ENCODE measurements around the gene G6PD. TPM values are rescaled to one million over a fixed set of nuclear protein-coding genes. Genes with fewer than 3 reads are reported as not detected.
A peak's percentile ranks its signal among the peaks of the same experiment; 100 is the strongest.

G6PD gene
- total and polyA plus RNA-seq, 4 donors = 19.7 to 70.9 (median 64.0) TPM

DNA sequence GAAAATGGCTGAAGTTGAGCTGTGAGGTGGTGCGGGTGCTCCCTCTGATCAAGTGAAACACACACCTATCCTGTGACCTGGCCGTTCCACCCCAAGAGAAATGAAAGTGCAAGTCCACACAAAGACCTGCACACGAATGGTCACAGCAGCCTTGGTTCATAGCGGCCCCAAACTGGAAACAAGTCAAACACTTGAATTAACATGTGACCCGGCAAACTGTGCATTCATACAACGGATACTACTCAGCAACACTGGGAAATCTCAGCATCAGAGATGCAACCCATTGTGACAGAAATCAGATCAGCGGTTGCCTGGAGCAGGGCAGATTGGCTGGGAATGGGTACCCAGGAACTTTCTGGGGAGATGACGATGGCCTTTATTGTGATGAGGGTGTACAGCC is 7.6 kb downstream of the G6PD start:
- no peaks in the 10 kb centered on the region for H3K27me3 ChIP-seq (ENCODE audit: control insufficient read depth in 1 of 2, insufficient read depth in 2 of 2, low read length in 1 of 2)
- intact Hi-C loops (cut with DNase I) = loop anchor here (5.0 to 10.0 kb wide), 2 partner anchors 134 to 1582 kb away; partner anchors contain the start of gene DNASE1L1 (in 1 of the 2)
- DNase-seq (no peak), ATAC-seq (ENCODE audit: low FRiP score) (no peak)
- no peaks in the 10 kb centered on the region for H3K9me3 ChIP-seq (ENCODE audit: control insufficient read depth, low read length)
- H3K4me1 ChIP-seq (ENCODE audit: control insufficient read depth in 1 of 2, insufficient read depth in 2 of 2, low read length in 2 of 2) = no peaks in the 10 kb centered on the region
- no peak overlapping the region for H3K4me3 ChIP-seq (ENCODE audit: low read length in 2 of 2)
- no peak overlapping the region for H3K27ac ChIP-seq (ENCODE audit: low read depth in 1 of 2, low read length in 2 of 2)
- H3K36me3 ChIP-seq (ENCODE audit: control insufficient read depth in 1 of 2, insufficient read depth in 2 of 2, low read length in 1 of 2) = no peaks in the 10 kb centered on the region
- WGBS, 2 donors = 87 to 92% methylated on average over 8 of the region's 8 CpGs

DNA sequence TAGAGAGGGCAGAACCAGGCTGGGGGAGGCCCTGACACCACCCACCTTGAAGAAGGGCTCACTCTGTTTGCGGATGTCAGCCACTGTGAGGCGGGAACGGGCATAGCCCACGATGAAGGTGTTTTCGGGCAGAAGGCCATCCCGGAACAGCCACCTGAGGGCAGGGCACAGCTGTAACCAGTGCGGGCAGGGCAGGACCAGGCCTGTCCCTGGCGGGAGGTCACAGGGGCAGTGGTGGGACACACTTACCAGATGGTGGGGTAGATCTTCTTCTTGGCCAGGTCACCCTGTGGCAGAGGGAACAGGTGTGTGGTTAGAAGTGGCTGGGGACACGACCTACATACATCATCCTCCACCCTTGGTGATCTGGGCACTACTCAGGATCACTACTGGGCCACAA is 10.8 kb downstream of the G6PD start:
- DNase-seq (no peak), ATAC-seq (ENCODE audit: low FRiP score) (no peak)
- intact Hi-C loops (cut with DNase I) = loop anchor here (5.0 to 10.0 kb wide), 2 partner anchors 131 to 1579 kb away; partner anchors contain the start of gene DNASE1L1 (in 1 of the 2)
- Histone ChIP-seq H3K36me3 (ENCODE audit: control insufficient read depth in 1 of 2, insufficient read depth in 2 of 2, low read length in 1 of 2) (no peaks in the 10 kb centered on the region), H3K9me3 (ENCODE audit: control insufficient read depth, low read length) (no peaks in the 10 kb centered on the region), H3K4me1 (ENCODE audit: control insufficient read depth in 1 of 2, insufficient read depth in 2 of 2, low read length in 2 of 2) (no peaks in the 10 kb centered on the region), H3K4me3 (ENCODE audit: low read length in 2 of 2) (no peak overlapping the region), H3K27ac (ENCODE audit: low read depth in 1 of 2, low read length in 2 of 2) (no peak overlapping the region), H3K27me3 (ENCODE audit: control insufficient read depth in 1 of 2, insufficient read depth in 2 of 2, low read length in 1 of 2) (no peaks in the 10 kb centered on the region)
- 83 to 85% methylated on average over 9 of the region's 9 CpGs for WGBS, 2 donors

DNA sequence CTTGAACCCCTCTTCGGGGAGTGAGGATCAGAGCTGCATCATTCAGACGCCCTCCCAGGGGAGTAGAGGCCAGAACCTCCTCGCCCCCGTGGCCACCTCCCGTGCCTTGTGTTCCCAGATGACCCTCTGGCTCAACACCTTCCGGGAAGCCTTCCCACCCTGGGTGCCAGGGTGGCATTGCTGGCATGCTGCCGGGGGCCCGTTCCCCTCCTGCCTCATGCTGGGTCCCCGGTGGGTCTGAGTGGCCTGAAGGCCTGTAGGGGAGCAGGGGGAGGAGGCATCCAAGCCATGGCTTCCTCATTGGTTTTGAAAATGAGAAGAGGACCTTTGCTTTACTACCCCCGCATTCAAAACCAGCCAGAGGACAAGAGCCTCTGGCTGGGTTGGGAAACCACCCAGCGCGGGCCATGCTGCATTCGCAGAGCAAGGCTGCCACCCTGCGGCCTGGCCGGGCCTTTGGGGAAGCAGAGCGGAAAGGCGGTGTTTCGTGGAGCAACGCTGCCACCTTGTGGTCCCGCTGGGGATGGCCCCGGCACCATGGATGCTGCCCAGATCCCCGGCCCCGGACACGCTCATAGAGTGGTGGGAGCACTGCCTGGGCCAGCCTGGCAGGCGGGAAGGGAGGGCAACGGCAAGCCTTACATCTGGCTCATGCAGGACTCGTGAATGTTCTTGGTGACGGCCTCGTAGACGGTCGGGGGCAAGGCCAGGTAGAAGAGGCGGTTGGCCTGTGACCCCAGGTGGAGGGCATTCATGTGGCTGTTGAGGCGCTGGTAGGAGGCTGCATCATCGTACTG is 11.9 kb downstream of the G6PD start:
- Histone ChIP-seq H3K4me1 (ENCODE audit: control insufficient read depth in 1 of 2, insufficient read depth in 2 of 2, low read length in 2 of 2) (no peaks in the 10 kb centered on the region), H3K9me3 (ENCODE audit: control insufficient read depth, low read length) (no peaks in the 10 kb centered on the region), H3K27ac (ENCODE audit: low read depth in 1 of 2, low read length in 2 of 2) (peak overlapping the region in 1 of 2 donors; percentile 2), H3K27me3 (ENCODE audit: control insufficient read depth in 1 of 2, insufficient read depth in 2 of 2, low read length in 1 of 2) (no peaks in the 10 kb centered on the region), H3K4me3 (ENCODE audit: low read length in 2 of 2) (no peak overlapping the region), H3K36me3 (ENCODE audit: control insufficient read depth in 1 of 2, insufficient read depth in 2 of 2, low read length in 1 of 2) (no peaks in the 10 kb centered on the region)
- DNase-seq (peak; percentile 93 to 97), ATAC-seq (ENCODE audit: low FRiP score) (peak; percentile 94)
- 11 to 21% methylated on average over 34 of the region's 34 CpGs for WGBS, 2 donors
- intact Hi-C loops (cut with DNase I) = loop anchor here (5.0 to 10.0 kb wide), 3 partner anchors 130 to 1577 kb away; partner anchors contain the start of genes DNASE1L1 (in 1 of the 2) and RPL10 (in 1 of the 2)

DNA sequence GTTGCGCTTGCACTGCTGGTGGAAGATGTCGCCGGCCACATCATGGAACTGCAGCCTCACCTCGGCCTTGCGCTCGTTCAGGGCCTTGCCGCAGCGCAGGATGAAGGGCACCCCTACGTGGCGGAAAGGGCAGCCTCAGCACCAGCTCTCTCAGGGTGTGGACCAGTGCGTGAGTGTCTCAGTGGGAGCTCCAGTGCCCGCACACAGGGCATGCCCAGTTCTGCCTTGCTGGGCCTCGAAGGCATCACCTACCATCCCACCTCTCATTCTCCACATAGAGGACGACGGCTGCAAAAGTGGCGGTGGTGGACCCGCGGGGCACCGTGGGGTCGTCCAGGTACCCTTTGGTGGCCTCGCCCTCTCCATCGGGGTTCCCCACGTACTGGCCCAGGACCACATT is 14.0 kb downstream of the G6PD start:
- no peaks in the 10 kb centered on the region for H3K27me3 ChIP-seq (ENCODE audit: control insufficient read depth in 1 of 2, insufficient read depth in 2 of 2, low read length in 1 of 2)
- intact Hi-C loops (cut with DNase I) = loop anchor here (5.0 to 10.0 kb wide), 2 partner anchors 128 to 135 kb away; partner anchors contain the start of genes DNASE1L1 (in 1 of the 2) and RPL10 (in 1 of the 2)
- no peak overlapping the region for H3K4me3 ChIP-seq (ENCODE audit: low read length in 2 of 2)
- H3K27ac ChIP-seq (ENCODE audit: low read depth in 1 of 2, low read length in 2 of 2) = no peak overlapping the region
- DNase-seq (no peak), ATAC-seq (ENCODE audit: low FRiP score) (no peak)
- 91 to 95% methylated on average over 23 of the region's 23 CpGs for WGBS, 2 donors
- H3K4me1 ChIP-seq (ENCODE audit: control insufficient read depth in 1 of 2, insufficient read depth in 2 of 2, low read length in 2 of 2) = no peaks in the 10 kb centered on the region
- no peaks in the 10 kb centered on the region for H3K9me3 ChIP-seq (ENCODE audit: control insufficient read depth, low read length)
- no peaks in the 10 kb centered on the region for H3K36me3 ChIP-seq (ENCODE audit: control insufficient read depth in 1 of 2, insufficient read depth in 2 of 2, low read length in 1 of 2)

DNA sequence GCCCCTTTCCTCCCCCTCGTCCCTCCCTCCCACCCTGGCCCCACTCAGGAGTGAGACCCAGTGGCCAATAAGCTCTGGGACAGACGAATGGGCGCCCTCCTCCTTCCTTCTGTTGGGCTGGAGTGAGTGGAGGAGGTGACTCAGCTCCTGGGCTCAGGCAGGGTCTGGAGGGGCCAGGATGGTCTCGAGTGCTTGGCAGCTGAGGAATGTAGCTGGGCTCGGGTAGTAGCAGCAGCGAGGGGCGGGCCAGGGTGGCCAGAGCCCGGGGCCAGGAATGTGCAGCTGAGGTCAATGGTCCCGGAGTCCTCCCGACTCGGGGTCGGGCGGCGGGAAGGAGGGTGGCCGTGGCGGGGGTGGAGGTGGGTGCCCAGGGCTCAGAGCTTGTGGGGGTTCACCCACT is 15.0 kb downstream of the G6PD start:
- 5 to 46% methylated on average over 13 to 16 of the region's 16 CpGs for WGBS, 2 donors
- DNase-seq (peak; percentile 81 to 89), ATAC-seq (ENCODE audit: low FRiP score) (peak; percentile 50)
- no peaks in the 10 kb centered on the region for H3K27me3 ChIP-seq (ENCODE audit: control insufficient read depth in 1 of 2, insufficient read depth in 2 of 2, low read length in 1 of 2)
- no peaks in the 10 kb centered on the region for H3K9me3 ChIP-seq (ENCODE audit: control insufficient read depth, low read length)
- H3K4me3 ChIP-seq (ENCODE audit: low read length in 2 of 2) = no peak overlapping the region
- peak overlapping the region in 1 of 2 donors; percentile 29 for H3K27ac ChIP-seq (ENCODE audit: low read depth in 1 of 2, low read length in 2 of 2)
- H3K4me1 ChIP-seq (ENCODE audit: control insufficient read depth in 1 of 2, insufficient read depth in 2 of 2, low read length in 2 of 2) = no peaks in the 10 kb centered on the region
- no peaks in the 10 kb centered on the region for H3K36me3 ChIP-seq (ENCODE audit: control insufficient read depth in 1 of 2, insufficient read depth in 2 of 2, low read length in 1 of 2)
- intact Hi-C loops (cut with DNase I) = loop anchor here (5.0 to 10.0 kb wide), 2 partner anchors 127 to 134 kb away; partner anchors contain the start of genes DNASE1L1 (in 1 of the 2) and RPL10 (in 1 of the 2)

DNA sequence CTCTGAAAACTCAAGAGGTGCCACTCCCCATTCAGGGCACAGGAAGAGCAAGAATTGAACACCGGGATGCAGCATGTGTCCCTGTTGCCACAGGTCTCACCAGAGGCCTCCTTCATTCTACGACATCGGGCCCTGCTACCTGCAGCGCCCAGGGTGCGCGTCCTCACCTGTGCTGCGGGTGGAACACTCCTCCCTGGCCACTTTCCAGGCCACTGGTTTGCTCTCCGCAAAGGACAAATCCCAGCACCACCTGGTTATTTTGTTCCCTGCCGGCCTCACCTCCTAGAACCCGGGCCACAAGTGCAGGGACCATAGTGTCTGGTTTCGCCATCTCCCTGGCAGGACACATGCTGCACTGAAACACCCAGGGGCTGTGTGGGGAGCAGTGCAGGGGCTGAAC is 16.4 kb downstream of the G6PD start:
- Histone ChIP-seq H3K27ac (ENCODE audit: low read depth in 1 of 2, low read length in 2 of 2) (peak overlapping the region in 1 of 2 donors; percentile 16), H3K4me1 (ENCODE audit: control insufficient read depth in 1 of 2, insufficient read depth in 2 of 2, low read length in 2 of 2) (no peaks in the 10 kb centered on the region), H3K4me3 (ENCODE audit: low read length in 2 of 2) (no peak overlapping the region), H3K27me3 (ENCODE audit: control insufficient read depth in 1 of 2, insufficient read depth in 2 of 2, low read length in 1 of 2) (no peaks in the 10 kb centered on the region), H3K36me3 (ENCODE audit: control insufficient read depth in 1 of 2, insufficient read depth in 2 of 2, low read length in 1 of 2) (no peaks in the 10 kb centered on the region), H3K9me3 (ENCODE audit: control insufficient read depth, low read length) (no peaks in the 10 kb centered on the region)
- intact Hi-C loops (cut with DNase I) = loop anchor here (5.0 to 10.0 kb wide), 2 partner anchors 125 to 133 kb away; partner anchors contain the start of genes DNASE1L1 (in 1 of the 2) and RPL10 (in 1 of the 2)
- ATAC-seq (ENCODE audit: low FRiP score) (no peak), DNase-seq (no peak)
- 86 to 88% methylated on average over 11 of the region's 11 CpGs for WGBS, 2 donors

DNA sequence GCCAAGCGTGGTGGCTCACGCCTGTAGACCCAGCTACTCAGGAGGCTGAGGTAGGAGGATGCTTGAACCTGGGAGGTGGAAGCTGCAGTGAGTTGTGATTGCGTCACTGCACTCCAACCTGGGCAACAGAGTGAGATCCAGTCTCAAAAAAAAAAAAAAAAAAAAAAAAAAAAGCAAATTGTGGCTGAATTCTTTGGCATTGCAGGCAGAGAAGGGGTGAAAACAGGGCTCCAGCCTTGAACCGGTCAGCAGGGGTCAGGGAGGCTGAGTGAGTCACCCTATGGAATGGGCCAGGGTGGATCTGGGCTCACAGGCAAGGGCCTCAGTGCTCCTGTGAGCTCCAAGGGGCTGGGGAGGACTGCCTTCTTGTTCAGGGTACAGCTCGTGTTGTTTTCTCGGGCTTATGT is 17.4 kb downstream of the G6PD start:
- Histone ChIP-seq H3K4me3 (ENCODE audit: low read length in 2 of 2) (no peak overlapping the region), H3K9me3 (ENCODE audit: control insufficient read depth, low read length) (no peaks in the 10 kb centered on the region), H3K27ac (ENCODE audit: low read depth in 1 of 2, low read length in 2 of 2) (no peak overlapping the region), H3K27me3 (ENCODE audit: control insufficient read depth in 1 of 2, insufficient read depth in 2 of 2, low read length in 1 of 2) (no peaks in the 10 kb centered on the region), H3K36me3 (ENCODE audit: control insufficient read depth in 1 of 2, insufficient read depth in 2 of 2, low read length in 1 of 2) (no peaks in the 10 kb centered on the region), H3K4me1 (ENCODE audit: control insufficient read depth in 1 of 2, insufficient read depth in 2 of 2, low read length in 2 of 2) (no peaks in the 10 kb centered on the region)
- DNase-seq (no peak), ATAC-seq (ENCODE audit: low FRiP score) (no peak)
- 68 to 71% methylated on average over 6 of the region's 6 CpGs for WGBS, 2 donors
- intact Hi-C loops (cut with DNase I) = no loop called here

DNA sequence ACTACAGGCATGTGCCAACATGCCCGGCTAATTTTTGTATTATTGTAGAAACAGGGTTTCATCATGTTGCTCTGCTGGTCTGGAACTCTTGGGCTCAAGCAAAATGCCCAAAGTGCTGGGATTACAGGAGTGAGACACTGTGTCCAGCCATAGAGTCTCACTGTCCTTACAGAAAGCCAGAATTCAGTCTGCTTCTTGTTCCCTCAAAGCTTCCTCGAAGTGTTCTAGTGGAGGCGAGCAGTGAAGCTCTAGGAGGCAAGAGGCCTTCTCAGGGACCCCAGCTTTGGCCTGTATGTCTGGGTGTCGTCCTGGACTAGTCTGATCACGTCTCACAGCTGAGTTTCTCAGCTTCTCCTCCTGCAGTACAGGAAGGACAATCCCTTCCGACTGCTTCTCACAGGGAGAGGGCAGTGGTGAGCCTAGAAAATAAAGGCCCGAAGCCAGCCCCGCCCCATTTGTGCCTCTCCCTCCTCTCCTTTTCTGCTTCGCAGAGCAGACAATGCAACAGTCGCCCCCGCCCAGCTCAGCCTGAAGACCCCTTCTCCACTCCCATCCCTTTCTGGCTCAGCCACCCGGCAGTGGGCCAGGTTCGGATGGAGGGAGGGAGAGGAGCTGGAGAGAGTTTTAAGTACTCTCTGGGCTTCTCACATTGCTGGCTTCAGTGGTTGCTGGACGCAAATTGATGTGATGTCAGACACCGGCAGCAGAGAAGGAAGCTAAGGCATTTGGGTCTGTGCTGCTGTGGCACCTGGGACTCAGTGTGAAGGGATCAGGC is 19.6 kb downstream of the G6PD start:
- intact Hi-C loops (cut with DNase I) = no loop called here
- Histone ChIP-seq H3K27me3 (ENCODE audit: control insufficient read depth in 1 of 2, insufficient read depth in 2 of 2, low read length in 1 of 2) (no peaks in the 10 kb centered on the region), H3K4me1 (ENCODE audit: control insufficient read depth in 1 of 2, insufficient read depth in 2 of 2, low read length in 2 of 2) (no peaks in the 10 kb centered on the region), H3K4me3 (ENCODE audit: low read length in 2 of 2) (no peak overlapping the region), H3K27ac (ENCODE audit: low read depth in 1 of 2, low read length in 2 of 2) (peak overlapping the region in 1 of 2 donors; percentile 79), H3K36me3 (ENCODE audit: control insufficient read depth in 1 of 2, insufficient read depth in 2 of 2, low read length in 1 of 2) (no peaks in the 10 kb centered on the region), H3K9me3 (ENCODE audit: control insufficient read depth, low read length) (no peaks in the 10 kb centered on the region)
- DNase-seq = peak; percentile 88 to 89
- peak; percentile 81 for ATAC-seq (ENCODE audit: low FRiP score)
- 1 to 24% methylated on average over 15 of the region's 15 CpGs for WGBS, 2 donors

Data from aorta (tissue), 5 donors.